HepG2 (cell line): ENCODE results near the gene ZNF618. TPM values are rescaled to one million over a fixed set of nuclear protein-coding genes. Genes with fewer than 3 reads are reported as not detected.

Experiments used
- ASH2L ChIP-seq: fragments of 300-600, 200-600 bp; sonication (generic); IDR thresholded peaks from 2 replicates; pipeline ENCODE4 v1.7.0; 2017; ENCODE audit warnings: low read depth, mild to moderate bottlenecking, moderate library complexity, mixed read lengths, low read length; ENCODE audit not compliant: insufficient read length
- EEA1 ChIP-seq: sonication (generic); formaldehyde crosslinking; IDR thresholded peaks from 2 replicates; pipeline ENCODE4 v1.5.1; 2020; ENCODE audit warnings: mild to moderate bottlenecking, missing genetic modification reagents, borderline replicate concordance
- EP300 ChIP-seq, 3 experiments: sonication (generic) in 1 of 3; formaldehyde crosslinking in 1 of 3; IDR thresholded peaks; 2 replicates each; pipeline versions ENCODE4 v1.5.1 to v1.6.1; 2011 to 2020; ENCODE audit warnings: low read depth in 2 of 3, low read length in 2 of 3, borderline replicate concordance in 1 of 3, improper control_type of control experiment in 1 of 3, mild to moderate bottlenecking in 1 of 3, missing genetic modification reagents in 1 of 3, moderate library complexity in 1 of 3
- ERF ChIP-seq: IDR thresholded peaks from 2 replicates; pipeline ENCODE4 v1.6.1; 2018; ENCODE audit warnings: missing biosample characterization, missing genetic modification reagents
- ETV5 ChIP-seq: IDR thresholded peaks from 2 replicates; pipeline ENCODE4 v1.6.1; 2018; ENCODE audit warnings: missing biosample characterization, missing genetic modification reagents, inconsistent platforms, borderline replicate concordance
- FOXA3 ChIP-seq: IDR thresholded peaks from 2 replicates; pipeline ENCODE4 v1.6.1; 2016; ENCODE audit warnings: missing genetic modification reagents, missing compliant biosample characterization
- GZF1 ChIP-seq: sonication (generic); formaldehyde crosslinking; IDR thresholded peaks from 2 replicates; pipeline ENCODE4 v1.5.1; 2020; ENCODE audit warnings: mild to moderate bottlenecking, missing genetic modification reagents
- HNF4A ChIP-seq: sonication (generic); formaldehyde crosslinking; IDR thresholded peaks from 2 replicates; pipeline ENCODE4 v1.4.0; 2020; ENCODE audit warnings: missing genetic modification reagents
- HOXA5 ChIP-seq: sonication (generic); formaldehyde crosslinking; IDR thresholded peaks from 2 replicates; pipeline ENCODE4 v1.4.0; 2020; ENCODE audit warnings: missing genetic modification reagents
- MBNL3 ChIP-seq: fragments of 250-450 bp; sonication (Bioruptor Pico); conservative IDR thresholded peaks from 2 replicates; pipeline ENCODE4 v1.8.0; 2022; ENCODE audit warnings: mild to moderate bottlenecking, inconsistent platforms
- PHF20 ChIP-seq: sonication (generic); formaldehyde crosslinking; IDR thresholded peaks from 2 replicates; pipeline ENCODE4 v1.5.0; 2020; ENCODE audit warnings: mild to moderate bottlenecking, missing genetic modification reagents
- PRDM15 ChIP-seq: sonication (generic); formaldehyde crosslinking; IDR thresholded peaks from 2 replicates; pipeline ENCODE4 v1.4.0; 2020; ENCODE audit warnings: missing genetic modification reagents
- SCMH1 ChIP-seq: sonication (generic); formaldehyde crosslinking; IDR thresholded peaks from 2 replicates; pipeline ENCODE4 v1.9.0; 2021; ENCODE audit warnings: missing genetic modification reagents, mild to moderate bottlenecking, borderline replicate concordance
- SPEN ChIP-seq: sonication (generic); formaldehyde crosslinking; IDR thresholded peaks from 2 replicates; pipeline ENCODE4 v1.5.1; 2020; ENCODE audit warnings: low read depth, mild to moderate bottlenecking, missing genetic modification reagents
- YEATS4 ChIP-seq: sonication (generic); formaldehyde crosslinking; IDR thresholded peaks from 2 replicates; pipeline ENCODE4 v1.4.0; 2020; ENCODE audit warnings: missing genetic modification reagents, borderline replicate concordance
- ZBTB37 ChIP-seq: sonication (generic); formaldehyde crosslinking; IDR thresholded peaks from 2 replicates; pipeline ENCODE4 v1.4.0; 2020; ENCODE audit warnings: mild to moderate bottlenecking, missing genetic modification reagents
- ZFP1 ChIP-seq: IDR thresholded peaks from 2 replicates; pipeline ENCODE4 v1.6.1; 2016
- ZNF124 ChIP-seq: sonication (generic); formaldehyde crosslinking; IDR thresholded peaks from 2 replicates; pipeline ENCODE4 v1.4.0; 2020; ENCODE audit warnings: missing genetic modification reagents
- ZNF17 ChIP-seq: sonication (generic); formaldehyde crosslinking; IDR thresholded peaks from 2 replicates; pipeline ENCODE4 v1.5.0; 2020; ENCODE audit warnings: mild to moderate bottlenecking, missing genetic modification reagents
- ZNF225 ChIP-seq: sonication (generic); formaldehyde crosslinking; IDR thresholded peaks from 2 replicates; pipeline ENCODE4 v1.4.0; 2020; ENCODE audit warnings: mild to moderate bottlenecking, missing genetic modification reagents
- ZNF230 ChIP-seq: sonication (generic); formaldehyde crosslinking; IDR thresholded peaks from 2 replicates; pipeline ENCODE4 v1.4.0; 2020; ENCODE audit warnings: mild to moderate bottlenecking, missing genetic modification reagents
- ZNF383 ChIP-seq: sonication (generic); formaldehyde crosslinking; IDR thresholded peaks from 2 replicates; pipeline ENCODE4 v1.4.0; 2020; ENCODE audit warnings: missing genetic modification reagents, mild to moderate bottlenecking, borderline replicate concordance
- ZNF547 ChIP-seq: sonication (generic); formaldehyde crosslinking; IDR thresholded peaks from 2 replicates; pipeline ENCODE4 v1.5.1; 2020; ENCODE audit warnings: mild to moderate bottlenecking, missing genetic modification reagents
- ZNF552 ChIP-seq: sonication (generic); formaldehyde crosslinking; IDR thresholded peaks from 2 replicates; pipeline ENCODE4 v1.9.0; 2022; ENCODE audit warnings: missing genetic modification reagents, mild to moderate bottlenecking, borderline replicate concordance
- ZNF703 ChIP-seq: sonication (generic); formaldehyde crosslinking; IDR thresholded peaks from 2 replicates; pipeline ENCODE4 v1.5.1; 2020; ENCODE audit warnings: missing genetic modification reagents, mild to moderate bottlenecking, moderate library complexity, borderline replicate concordance
- ZNF746 ChIP-seq: sonication (generic); formaldehyde crosslinking; IDR thresholded peaks from 2 replicates; pipeline ENCODE4 v1.8.0; 2022; ENCODE audit warnings: mild to moderate bottlenecking, missing genetic modification reagents
- ZNF780A ChIP-seq: sonication (generic); formaldehyde crosslinking; IDR thresholded peaks from 2 replicates; pipeline ENCODE4 v1.8.0; 2022; ENCODE audit warnings: mild to moderate bottlenecking, missing genetic modification reagents, moderate library complexity
- ZNF891 ChIP-seq: sonication (generic); formaldehyde crosslinking; IDR thresholded peaks from 2 replicates; pipeline ENCODE4 v1.5.0; 2020; ENCODE audit warnings: mild to moderate bottlenecking, missing genetic modification reagents
- polyA plus RNA-seq, 8 experiments: library from polyadenylated mRNA; depleted of rRNA in 3 of 8; stranded (reverse) in 7 of 8; unstranded in 1 of 8; fragments of >200 nt; fragmentation: Illumina TruSeq in 4 of 8; extraction: Trizol in 4 of 8; gene quantifications; 2 replicates each; pipeline versions ENCODE4 v1.2.1 to v1.2.3, GENCODE V29; 2011 to 2016; ENCODE audit warnings: low read depth in 4 of 8, missing spikeins in 1 of 8, mixed read lengths in 1 of 8; ENCODE audit not compliant: insufficient read depth in 1 of 8
- total RNA-seq, 5 experiments: library from RNA; depleted of rRNA; stranded (reverse); fragments of >200 nt; fragmentation: Illumina TruSeq; extraction: Trizol; gene quantifications; 2 replicates each; pipeline ENCODE4 v1.2.3, GENCODE V29; 2016; ENCODE audit warnings: low read depth in 1 of 5

Gene ZNF618
- total and polyA plus RNA-seq, 2 of the 13 experiments (the other 11 are each of a cell fraction or from before 2014, with no cell fraction given) = 0.07 TPM

GRCh38 chr9:114061830-114062474 is 185.8 kb downstream of the ZNF618 start (continued):
- TF ChIP-seq ZNF547 (CRISPR knock-in tag) (no peak), SPEN (CRISPR knock-in tag) (peak; percentile 20; the same call in 1 of the 2 replicates), ZBTB37 (CRISPR knock-in tag) (no peak), ZNF17 (CRISPR knock-in tag) (no peak), ERF (CRISPR knock-in tag) (peak; percentile 95), YEATS4 (no peak), GZF1 (CRISPR knock-in tag) (no peak), ZNF552 (CRISPR knock-in tag) (no peak), ZFP1 (CRISPR knock-in tag) (peak; percentile 45; the same call in 1 of the 2 replicates), SCMH1 (no peak), HNF4A (CRISPR knock-in tag) (peak; percentile 61), MBNL3 (CRISPR knock-in tag) (no peak), ZNF891 (CRISPR knock-in tag) (no peak), PRDM15 (CRISPR knock-in tag) (no peak), ZNF703 (CRISPR knock-in tag) (no peak), FOXA3 (CRISPR knock-in tag) (peak; percentile 74), EP300 (IDR thresholded peaks at IDR 0.05; ENCODE audit: low read depth in 2 of 2, low read length in 2 of 2) (peak in 1 of 2 experiments; percentile 47; a peak in 1 of 4 replicates), EP300 (CRISPR knock-in tag; IDR thresholded peaks at IDR 0.05; ENCODE audit: borderline replicate concordance) (no peak; the same call in 1 of the 2 replicates), ZNF225 (CRISPR knock-in tag) (no peak), ZNF780A (CRISPR knock-in tag) (no peak), PHF20 (CRISPR knock-in tag) (no peak), ZNF383 (CRISPR knock-in tag) (no peak), HOXA5 (no peak), ASH2L (peak; percentile 17), ZNF230 (CRISPR knock-in tag) (peak; percentile 53; the same call in 1 of the 2 replicates), ETV5 (CRISPR knock-in tag) (peak; percentile 95), EEA1 (CRISPR knock-in tag) (no peak), ZNF746 (CRISPR knock-in tag) (no peak), ZNF124 (CRISPR knock-in tag) (no peak)
